GM18867 (cell line): ENCODE data around the gene MOB3C.
A peak's percentile ranks its signal among the peaks of the same experiment; 100 is the strongest.

Experiments used
- ATAC-seq: cut with Tn5 transposase; IDR thresholded peaks from one replicate; pipeline ENCODE4 v1.9.1; 2021; ENCODE audit warnings: mild to moderate bottlenecking, moderate library complexity; ENCODE audit not compliant: unreplicated experiment

The MOB3C gene

GRCh38 chr1:46607345-46608130, 9.1 kb downstream of the MOB3C start:
- no peak for ATAC-seq

GRCh38 chr1:46606255-46606965, 10.2 kb downstream of the MOB3C start:
- no peak for ATAC-seq

GRCh38 chr1:46605232-46605631, 11.4 kb downstream of the MOB3C start:
- no peak for ATAC-seq

GRCh38 chr1:46603858-46604549, 12.6 kb downstream of the MOB3C start, which contains the start of gene MKNK1:
TSS of gene MKNK1 (minus strand) at chr1:46604268. CDS start at chr1:46583327, 20,941 bp downstream.
- peak; percentile 96 for ATAC-seq

- ATAC-seq, result no peak
Measured at GRCh38 chr1:46603481-46603857, 13.1 kb downstream of the MOB3C start.

- no peak for ATAC-seq
Measured at GRCh38 chr1:46601257-46602007, 15.2 kb downstream of the MOB3C start.

GRCh38 chr1:46599059-46599970, 17.3 kb downstream of the MOB3C start:
- no peak for ATAC-seq

- no peak for ATAC-seq
Measured at GRCh38 chr1:46596846-46597245, 19.8 kb downstream of the MOB3C start.

GRCh38 chr1:46596036-46596435, 20.6 kb downstream of the MOB3C start:
- ATAC-seq, result no peak

GRCh38 chr1:46595127-46595526, 21.5 kb downstream of the MOB3C start:
- ATAC-seq, result no peak

- ATAC-seq, result no peak
Measured at GRCh38 chr1:46594063-46594462, 22.5 kb downstream of the MOB3C start.

GRCh38 chr1:46592823-46593222, 23.8 kb downstream of the MOB3C start:
- no peak for ATAC-seq

- no peak for ATAC-seq
Measured at GRCh38 chr1:46589529-46589928, 27.1 kb downstream of the MOB3C start.

GRCh38 chr1:46587069-46587468, 29.5 kb downstream of the MOB3C start:
- ATAC-seq, result no peak

GRCh38 chr1:46585312-46585938, 31.2 kb downstream of the MOB3C start:
- no peak for ATAC-seq

GRCh38 chr1:46583494-46583893, 33.1 kb downstream of the MOB3C start:
- ATAC-seq, result no peak

GRCh38 chr1:46582972-46583371, 33.6 kb downstream of the MOB3C start:
- no peak for ATAC-seq

- no peak for ATAC-seq
Measured at GRCh38 chr1:46581681-46582455, 34.7 kb downstream of the MOB3C start.
